Gastrocnemius medialis (tissue), 4 donors: ENCODE data around the gene SPACDR. TPM values are rescaled to one million over a fixed set of nuclear protein-coding genes. Genes with fewer than 3 reads are reported as not detected.
A peak's percentile ranks its signal among the peaks of the same experiment; 100 is the strongest.

Experiments used
- ATAC-seq, 2 donors: fragments of 150-250 bp; one replicate each; pipeline ENCODE4 v1.9.1; 2016
- DNase-seq, 2 donors: peaks; one replicate each; pipeline ENCODE4 v3.0.0-alpha.2; 2019
- H3K27ac ChIP-seq, 4 donors: fragments of 200-600 bp; sonication (generic); 1 replicate in 1 of 4; 2 replicates in 3 of 4; pipeline ENCODE4 v1.5.1; 2016 to 2018; ENCODE audit warnings: mild to moderate bottlenecking in 2 of 4, moderate library complexity in 1 of 4
- H3K27me3 ChIP-seq, 3 donors: fragments of 200-600 bp; sonication (generic) in 2 of 3; 1 replicate in 1 of 3; 2 replicates in 2 of 3; pipeline versions ENCODE4 v1.5.1 to v1.6.0; 2016 to 2019; ENCODE audit warnings: mild to moderate bottlenecking in 1 of 3, moderate library complexity in 1 of 3
- H3K36me3 ChIP-seq, 2 donors: fragments of 200-600 bp; sonication (generic) in 1 of 2; one replicate each; pipeline ENCODE4 v1.5.1; 2017 to 2018
- H3K4me1 ChIP-seq, 2 donors: fragments of 200-600 bp; sonication (generic) in 1 of 2; one replicate each; pipeline ENCODE4 v1.5.1; 2016 to 2017; ENCODE audit warnings: mild to moderate bottlenecking in 2 of 2
- H3K4me3 ChIP-seq, 4 donors: fragments of 200-600 bp; sonication (generic) in 3 of 4; 1 replicate in 1 of 4; 2 replicates in 3 of 4; pipeline ENCODE4 v1.5.1; 2016 to 2019; ENCODE audit warnings: mild to moderate bottlenecking in 2 of 4
- H3K9me3 ChIP-seq, 3 donors: fragments of 200-600 bp; sonication (generic) in 2 of 3; 1 replicate in 1 of 3; 2 replicates in 2 of 3; pipeline ENCODE4 v1.5.1; 2016 to 2019
- POLR2A ChIP-seq, 2 donors: fragments of 450-650 bp; IDR thresholded peaks; one replicate each; pipeline ENCODE4 v1.6.1; 2017; ENCODE audit warnings: antibody characterized with exemption in 2 of 2, mild to moderate bottlenecking in 2 of 2, moderate library complexity in 2 of 2
- in situ Hi-C, 4 donors: fragments of 200-750 bp; cut with MboI; loops; one replicate each; pipeline versions ENCODE4 v1.15.0 to v1.8.0; 2017; ENCODE audit warnings: low sequenced_read_pairs in 4 of 4
- intact Hi-C: fragments of 100-400 bp; cut with DNase I; formaldehyde crosslinking; loops from one replicate; pipeline ENCODE4 v1.15.1; 2023; ENCODE audit warnings: low total_unique reads
- total RNA-seq, 4 donors: library from RNA; depleted of rRNA; stranded (reverse); fragments of >200 nt; gene quantifications; one replicate each; pipeline versions ENCODE4 v1.1.0 to v1.2.3, GENCODE V29; 2016
- TF ChIP-seq, protein P1 (sequence below), 5 experiments: fragments of 450-650 bp in 3 of 5; fragments of 200-600 bp in 2 of 5; sonication (generic) in 2 of 5; IDR thresholded peaks in 4 of 5; conservative IDR thresholded peaks in 1 of 5; 1 replicate in 4 of 5; 2 replicates in 1 of 5; pipeline ENCODE4 v1.5.1; 2016 to 2019; ENCODE audit warnings: antibody characterized with exemption in 5 of 5, mild to moderate bottlenecking in 3 of 5, moderate library complexity in 3 of 5

Gene SPACDR
- total RNA-seq, 4 donors from 2014 or later = 0.29 TPM; not detected in 3

DNA sequence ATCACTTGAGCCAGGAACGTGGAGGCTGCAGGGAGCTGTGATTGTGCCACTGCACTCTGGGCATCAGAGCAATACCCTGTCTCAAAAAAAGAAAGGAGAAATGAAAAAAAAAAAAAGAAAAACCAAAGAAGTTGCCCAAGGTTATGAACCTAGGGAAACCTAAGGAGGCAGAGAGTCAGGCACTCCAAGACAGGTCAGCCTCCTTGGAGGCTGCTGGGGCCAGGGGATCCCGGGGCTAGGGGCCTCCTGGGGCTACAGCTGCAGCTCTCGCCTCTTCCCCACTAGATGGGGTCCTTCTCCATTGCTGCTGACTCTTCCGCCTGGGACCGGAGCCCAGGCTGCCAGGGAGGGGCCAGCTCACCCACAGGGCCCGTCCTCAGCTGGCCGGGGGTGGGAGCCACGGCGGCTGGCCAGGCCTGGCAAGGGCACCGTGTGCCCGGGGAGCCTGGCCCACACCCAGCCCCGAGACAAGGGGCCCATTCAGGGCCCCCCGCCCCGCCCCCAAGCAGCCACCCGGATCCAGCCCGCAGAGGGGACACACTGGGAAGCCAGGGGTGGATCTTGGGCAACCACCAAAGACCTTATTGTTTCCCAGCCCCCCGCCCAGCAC, 1.7 kb upstream of the SPACDR start:
- intact Hi-C loops (loop anchor here (5.0 kb wide), 1 partner anchor 261 kb away; no protein-coding TSS in a partner anchor), in situ Hi-C loops (loop anchor here in 3 of 4 donors (25.0 kb wide), 3 partner anchors 96 to 396 kb away; partner anchors contain the start of genes SLC12A9 (in 2 of the 3), TRIP6 (in 2 of the 3), EPO (in 1 of the 3) and POP7 (in 1 of the 3))
- TF ChIP-seq POLR2A (IDR thresholded peaks at IDR 0.05) = no peak
- TF ChIP-seq, protein P1, sequence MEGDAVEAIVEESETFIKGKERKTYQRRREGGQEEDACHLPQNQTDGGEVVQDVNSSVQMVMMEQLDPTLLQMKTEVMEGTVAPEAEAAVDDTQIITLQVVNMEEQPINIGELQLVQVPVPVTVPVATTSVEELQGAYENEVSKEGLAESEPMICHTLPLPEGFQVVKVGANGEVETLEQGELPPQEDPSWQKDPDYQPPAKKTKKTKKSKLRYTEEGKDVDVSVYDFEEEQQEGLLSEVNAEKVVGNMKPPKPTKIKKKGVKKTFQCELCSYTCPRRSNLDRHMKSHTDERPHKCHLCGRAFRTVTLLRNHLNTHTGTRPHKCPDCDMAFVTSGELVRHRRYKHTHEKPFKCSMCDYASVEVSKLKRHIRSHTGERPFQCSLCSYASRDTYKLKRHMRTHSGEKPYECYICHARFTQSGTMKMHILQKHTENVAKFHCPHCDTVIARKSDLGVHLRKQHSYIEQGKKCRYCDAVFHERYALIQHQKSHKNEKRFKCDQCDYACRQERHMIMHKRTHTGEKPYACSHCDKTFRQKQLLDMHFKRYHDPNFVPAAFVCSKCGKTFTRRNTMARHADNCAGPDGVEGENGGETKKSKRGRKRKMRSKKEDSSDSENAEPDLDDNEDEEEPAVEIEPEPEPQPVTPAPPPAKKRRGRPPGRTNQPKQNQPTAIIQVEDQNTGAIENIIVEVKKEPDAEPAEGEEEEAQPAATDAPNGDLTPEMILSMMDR (IDR thresholded peaks at IDR 0.05 in 4 of 5, conservative IDR thresholded peaks at IDR 0.05 in 1 of 5) = peak; percentile 21 to 64 (median 52)
- no peaks in the 10 kb centered on the region for H3K9me3 ChIP-seq
- peak overlapping the region in 1 of 4 donors; percentile 28 for H3K4me3 ChIP-seq
- H3K27ac ChIP-seq = peak overlapping the region in 2 of 4 donors; percentile 7 to 53
- DNase-seq (peak in 1 of 2 donors; percentile 72), ATAC-seq (peak; percentile 72 to 81)
- H3K27me3 ChIP-seq = no peaks in the 10 kb centered on the region
- peaks cover 4 to 13% of the 10 kb centered on the region in 2 donors for H3K4me1 ChIP-seq
- H3K36me3 ChIP-seq = peaks cover 0 to 4% of the 10 kb centered on the region in 2 donors

DNA sequence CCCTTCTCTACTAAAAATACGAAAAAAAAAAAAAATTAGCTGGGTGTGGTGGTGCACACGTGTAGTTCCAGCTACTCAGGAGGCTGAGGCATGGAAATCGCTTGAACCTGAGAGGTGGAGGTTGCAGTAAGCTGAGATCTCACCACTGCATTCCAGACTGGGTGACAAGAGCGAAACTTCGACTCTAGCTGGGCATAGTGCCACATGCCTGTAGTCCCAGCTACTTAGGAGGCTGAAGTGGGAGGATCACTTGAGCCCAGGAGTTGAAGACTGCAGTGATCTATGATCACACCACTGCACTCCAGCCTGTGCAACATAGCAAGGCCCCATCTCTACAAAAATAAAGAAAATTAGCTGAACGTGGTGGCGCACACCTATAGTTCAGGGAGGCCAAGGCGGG, 1.2 kb upstream of the SPACDR start:
- intact Hi-C loops (loop anchor here (5.0 kb wide), 1 partner anchor 262 kb away; no protein-coding TSS in a partner anchor), in situ Hi-C loops (loop anchor here in 3 of 4 donors (25.0 kb wide), 3 partner anchors 97 to 397 kb away; partner anchors contain the start of genes SLC12A9 (in 2 of the 3), TRIP6 (in 2 of the 3), EPO (in 1 of the 3) and POP7 (in 1 of the 3))
- Histone ChIP-seq H3K36me3 (peaks cover 0 to 4% of the 10 kb centered on the region in 2 donors), H3K27me3 (no peaks in the 10 kb centered on the region), H3K4me3 (no peak overlapping the region), H3K9me3 (no peaks in the 10 kb centered on the region), H3K4me1 (peaks cover 4 to 13% of the 10 kb centered on the region in 2 donors), H3K27ac (no peak overlapping the region)
- ATAC-seq (no peak), DNase-seq (no peak)
- no peak for TF ChIP-seq POLR2A (IDR thresholded peaks at IDR 0.05)
- TF ChIP-seq, protein P1 (IDR thresholded peaks at IDR 0.05 in 4 of 5, conservative IDR thresholded peaks at IDR 0.05 in 1 of 5) = no peak

DNA sequence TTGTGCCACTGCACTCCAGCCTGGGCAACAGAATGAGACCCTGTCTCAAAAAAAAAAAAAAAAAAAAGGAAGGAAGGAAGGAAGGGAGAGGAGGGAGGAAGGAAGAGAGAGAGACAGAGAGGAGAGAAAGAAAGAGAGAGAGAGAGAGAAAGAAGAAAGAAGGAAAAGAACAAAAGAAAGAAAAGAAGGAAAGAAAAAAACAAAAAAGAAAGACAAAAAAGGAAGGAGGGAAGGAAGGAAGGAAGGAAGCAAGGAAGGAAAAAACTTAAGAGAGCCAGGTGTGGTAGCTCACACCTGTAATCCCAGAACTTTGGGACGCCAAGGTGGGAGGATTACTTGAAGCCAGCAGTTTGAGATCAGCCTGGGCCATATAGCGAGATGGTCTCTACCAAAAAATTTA, 731 bp upstream of the SPACDR start:
- ATAC-seq = no peak
- Histone ChIP-seq H3K4me3 (no peak overlapping the region), H3K27ac (no peak overlapping the region), H3K36me3 (peaks cover 0 to 4% of the 10 kb centered on the region in 2 donors), H3K9me3 (no peaks in the 10 kb centered on the region), H3K27me3 (no peaks in the 10 kb centered on the region), H3K4me1 (peaks cover 4 to 13% of the 10 kb centered on the region in 2 donors)
- intact Hi-C loops = loop anchor here (5.0 kb wide), 1 partner anchor 263 kb away; no protein-coding TSS in a partner anchor
- TF ChIP-seq, protein P1 (IDR thresholded peaks at IDR 0.05 in 4 of 5, conservative IDR thresholded peaks at IDR 0.05 in 1 of 5) = no peak
- no peak for TF ChIP-seq POLR2A (IDR thresholded peaks at IDR 0.05)
- in situ Hi-C loops = loop anchor here in 3 of 4 donors (25.0 kb wide), 3 partner anchors 98 to 398 kb away; partner anchors contain the start of genes SLC12A9 (in 2 of the 3), TRIP6 (in 2 of the 3), EPO (in 1 of the 3) and POP7 (in 1 of the 3)
- DNase-seq = no peak

DNA sequence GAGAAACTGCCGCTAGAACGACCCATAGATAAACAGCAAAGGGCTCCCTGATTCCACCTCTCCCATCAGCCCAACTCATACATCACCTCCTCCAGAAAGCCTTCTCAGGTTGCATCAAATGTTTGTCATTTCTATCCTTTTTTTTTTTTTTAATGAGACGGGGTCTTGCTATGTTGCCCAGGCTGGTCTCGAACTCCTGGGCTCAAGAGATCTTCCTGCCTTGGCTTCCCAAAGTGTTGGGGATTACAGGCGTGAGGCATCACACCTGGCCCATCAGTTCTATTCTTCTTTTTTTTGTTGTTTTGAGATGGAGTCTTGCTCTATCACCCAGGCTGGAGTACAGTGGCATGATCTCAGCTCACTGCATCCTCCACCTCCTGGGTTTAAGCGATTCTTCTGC, 7.0 kb downstream of the SPACDR start:
- TF ChIP-seq POLR2A (IDR thresholded peaks at IDR 0.05) = no peak
- TF ChIP-seq, protein P1 (IDR thresholded peaks at IDR 0.05 in 4 of 5, conservative IDR thresholded peaks at IDR 0.05 in 1 of 5) = no peak
- no peaks in the 10 kb centered on the region for H3K4me1 ChIP-seq
- ATAC-seq (no peak), DNase-seq (no peak)
- H3K4me3 ChIP-seq = no peak overlapping the region
- H3K9me3 ChIP-seq = no peaks in the 10 kb centered on the region
- no peak overlapping the region for H3K27ac ChIP-seq
- H3K27me3 ChIP-seq = no peaks in the 10 kb centered on the region
- intact Hi-C loops = no loop called here
- no peaks in the 10 kb centered on the region for H3K36me3 ChIP-seq
- in situ Hi-C loops = loop anchor here in 3 of 4 donors (25.0 kb wide), 3 partner anchors 105 to 405 kb away; partner anchors contain the start of genes SLC12A9 (in 2 of the 3), TRIP6 (in 2 of the 3), EPO (in 1 of the 3) and POP7 (in 1 of the 3)
